DMS153 treated with DMSO at 0.1 percent for 48 hours (cell line): ENCODE data around the gene GH2.
"Not testable (repeated sequence)": the region's sequence is repeated elsewhere in the genome, so short reads cannot be mapped to it uniquely, and the experiment has no call there.

ENCODE experiments used
- DNase-seq: peaks from one replicate; lab custom pipeline; 2025; ENCODE audit not compliant: unreplicated experiment; lab: John Stamatoyannopoulos, UW

The GH2 gene

DNA sequence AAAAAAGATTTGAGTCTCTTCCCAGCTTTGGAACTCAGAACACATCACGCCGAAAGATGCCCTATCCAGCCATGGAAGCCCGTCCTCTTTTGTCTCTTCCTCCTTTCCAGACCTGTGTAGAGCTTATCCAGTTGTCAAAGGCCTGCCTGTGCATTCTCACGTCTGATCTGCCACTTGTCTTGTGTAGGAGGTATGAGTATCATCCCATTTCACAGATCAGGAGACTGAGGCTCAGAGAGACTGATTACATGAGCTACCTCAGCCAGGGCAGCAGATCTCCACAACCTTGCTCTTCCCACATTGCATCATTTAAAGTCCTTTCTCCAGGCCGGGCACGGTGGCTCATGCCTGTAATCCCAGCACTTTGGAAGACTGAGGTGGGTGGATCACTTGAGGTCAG, 7.1 kb downstream of the GH2 start:
- DNase-seq: not testable (repeated sequence)

DNA sequence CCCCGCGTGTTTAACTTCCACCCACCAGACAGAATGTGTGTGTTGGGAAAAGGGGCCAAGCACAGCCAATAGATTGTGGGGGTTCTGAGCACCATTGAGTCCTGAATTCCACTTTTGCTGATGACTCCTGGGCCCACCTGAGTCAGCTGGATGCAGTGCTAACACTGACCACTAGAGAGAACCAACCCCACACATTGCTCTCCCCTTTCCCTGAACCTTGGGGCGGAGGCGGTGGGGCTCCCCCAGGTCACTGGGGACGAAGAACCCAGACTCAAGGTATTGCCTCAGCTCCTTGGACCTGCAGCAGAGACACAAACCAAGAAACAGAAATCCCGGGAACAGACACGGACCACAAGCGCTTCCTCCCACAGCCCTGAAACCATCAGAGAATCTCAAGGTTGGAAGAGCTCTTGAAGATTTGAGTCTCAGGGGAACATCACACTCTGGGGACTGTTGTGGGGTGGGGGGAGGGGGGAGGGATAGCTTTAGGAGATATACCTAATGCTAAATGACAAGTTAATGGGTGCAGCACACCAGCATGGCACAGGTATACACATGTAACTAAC, 7.6 kb downstream of the GH2 start:
- not testable (repeated sequence) for DNase-seq

DNA sequence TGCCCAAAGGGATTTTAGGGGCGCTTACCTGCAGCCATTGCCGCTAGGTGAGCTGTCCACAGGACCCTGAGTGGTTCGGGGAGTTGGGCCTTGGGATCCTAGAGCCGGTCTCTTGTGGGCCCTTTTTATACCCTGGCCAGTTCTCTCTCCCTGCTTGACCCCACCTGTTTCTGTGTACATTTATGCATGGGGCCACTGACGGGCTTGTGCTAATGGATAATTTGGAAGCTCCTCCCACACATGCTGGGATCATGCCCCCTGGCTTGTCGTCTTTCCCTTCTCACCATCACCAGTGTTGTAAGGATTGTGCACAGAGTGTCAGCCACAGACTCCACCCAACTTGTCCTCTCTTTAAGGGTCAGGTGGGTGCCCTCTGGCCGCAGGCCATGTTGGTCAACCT, 8.2 kb downstream of the GH2 start, which contains the start of gene CSH2:
Gene CSH2 (minus strand): TSS at position 101 of the 400 bp plus-strand sequence. CDS start 63 bp downstream, at position 38.
- not testable (repeated sequence) for DNase-seq

DNA sequence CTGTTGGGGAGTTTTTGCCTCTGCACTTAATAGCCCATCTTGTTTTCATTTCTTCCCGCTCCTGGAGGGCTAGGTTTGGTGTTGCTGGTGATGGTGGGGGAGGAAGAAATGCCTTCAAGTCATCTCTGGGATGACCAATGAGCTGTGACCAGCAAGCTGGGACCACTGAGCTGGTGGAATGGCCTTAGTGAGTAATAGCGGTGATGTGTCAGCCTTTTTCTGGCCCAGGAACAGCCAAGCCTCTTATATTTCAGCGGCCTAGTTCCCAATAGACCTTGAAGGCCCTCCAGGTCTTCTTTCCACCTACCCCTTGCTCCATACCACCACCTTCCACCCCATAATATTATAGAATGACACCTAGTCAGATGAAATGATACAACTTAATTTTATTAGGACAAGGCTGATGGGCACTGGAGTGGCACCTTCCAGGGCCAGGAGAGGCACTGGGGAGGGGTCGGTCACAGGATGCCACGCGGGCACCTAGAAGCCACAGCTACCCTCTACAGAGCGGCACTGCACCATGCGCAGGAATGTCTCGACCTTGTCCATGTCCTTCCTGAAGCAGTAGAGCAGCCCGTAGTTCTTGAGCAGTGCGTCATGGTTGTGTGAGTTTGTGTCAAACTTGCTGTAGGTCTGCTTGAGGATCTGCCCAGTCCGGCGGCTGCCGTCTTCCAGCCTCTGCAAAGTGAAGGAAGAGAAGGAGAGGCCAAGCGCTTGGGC, 9.9 kb downstream of the GH2 start:
- not testable (repeated sequence) for DNase-seq

DNA sequence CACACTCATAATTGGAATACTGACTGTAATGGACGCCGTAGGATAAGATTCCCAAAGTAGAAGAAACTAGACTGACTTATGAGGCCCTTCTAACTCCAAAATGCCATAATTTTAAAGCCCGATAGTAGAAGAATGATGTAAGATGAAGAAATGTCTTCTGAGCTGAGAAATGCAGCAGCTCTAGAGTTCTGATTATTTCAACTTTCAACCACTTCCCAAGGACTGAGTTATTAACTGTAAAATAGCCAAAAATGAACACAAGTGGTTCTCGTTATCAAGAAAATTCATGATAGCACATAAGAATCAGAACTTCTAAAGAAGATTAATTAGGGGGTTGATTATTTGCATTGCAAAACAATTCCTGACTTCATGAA, 11.5 kb downstream of the GH2 start:
- DNase-seq: not testable (repeated sequence)

DNA sequence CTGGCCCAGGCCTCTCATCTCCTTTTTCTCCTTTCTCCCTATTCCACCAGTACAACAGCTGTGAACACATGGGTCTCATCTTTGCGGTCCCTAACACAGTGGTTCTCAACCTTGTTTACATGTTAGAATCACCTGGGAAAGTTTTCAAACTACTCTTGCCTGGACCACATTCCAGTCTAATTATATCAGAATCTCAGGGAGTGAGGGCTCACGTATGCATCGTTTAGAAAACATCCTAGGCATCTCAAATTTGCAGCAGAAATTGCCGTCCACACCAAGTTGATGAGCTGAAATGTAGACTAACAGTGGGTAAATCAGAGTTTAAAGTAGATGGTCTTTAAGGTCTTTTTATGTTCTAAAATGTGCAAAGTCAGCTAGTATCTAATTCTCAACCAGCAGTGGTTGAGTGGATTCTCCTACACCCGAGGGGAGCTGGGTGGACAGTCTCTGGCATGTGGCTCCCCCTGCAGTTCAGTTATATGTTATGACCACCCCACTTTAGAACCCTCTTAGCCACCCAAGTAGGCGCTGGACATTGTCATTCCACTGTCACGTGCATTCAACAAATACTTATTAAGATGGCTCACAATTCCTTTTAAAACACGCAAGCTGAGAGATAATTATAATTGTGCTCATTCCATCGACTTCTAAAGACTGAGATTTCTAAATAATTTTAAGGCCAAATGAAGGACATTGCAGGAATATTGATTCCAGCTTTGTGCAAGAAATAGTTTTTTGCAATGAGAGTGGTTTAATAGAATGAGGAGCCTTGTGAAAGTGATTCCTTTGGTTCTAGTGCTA, 12.1 kb downstream of the GH2 start:
- DNase-seq: not testable (repeated sequence)

DNA sequence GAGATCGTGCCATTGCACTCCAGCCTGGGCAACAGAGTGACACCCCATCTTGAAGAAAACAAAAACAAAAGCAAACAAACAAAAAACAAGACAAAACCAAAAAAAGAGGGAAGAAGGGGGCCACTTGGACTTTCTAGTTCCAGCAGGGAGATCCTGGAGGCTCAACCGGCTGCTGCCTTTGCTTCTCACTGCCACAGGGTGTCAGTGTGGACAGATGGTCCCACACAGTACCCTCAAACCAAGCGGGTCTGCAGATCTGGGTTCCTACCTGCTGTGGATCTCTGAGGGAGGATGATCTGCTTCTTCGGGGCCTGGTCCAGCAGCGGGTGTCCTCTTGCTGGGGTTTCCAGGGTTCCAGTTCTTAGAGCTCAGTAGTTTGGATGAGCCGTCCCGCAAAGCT, 15.1 kb downstream of the GH2 start:
- not testable (repeated sequence) for DNase-seq

DNA sequence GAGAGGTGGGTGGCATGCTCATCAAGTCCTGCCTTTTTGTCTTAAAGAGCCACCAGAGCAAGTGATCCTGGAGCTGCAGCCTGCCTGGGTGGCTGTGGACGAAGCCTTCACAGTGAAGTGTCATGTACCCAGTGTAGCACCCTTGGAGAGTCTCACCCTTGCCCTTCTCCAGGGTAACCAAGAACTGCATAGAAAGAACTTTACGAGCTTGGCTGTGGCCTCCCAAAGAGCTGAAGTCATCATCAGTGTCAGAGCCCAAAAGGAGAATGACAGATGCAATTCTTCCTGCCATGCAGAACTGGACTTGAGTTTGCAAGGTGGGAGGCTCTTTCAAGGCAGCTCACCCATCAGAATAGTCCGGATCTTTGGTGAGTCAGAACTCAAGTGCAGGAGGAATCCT, 22.5 kb downstream of the GH2 start:
- no peak for DNase-seq

DNA sequence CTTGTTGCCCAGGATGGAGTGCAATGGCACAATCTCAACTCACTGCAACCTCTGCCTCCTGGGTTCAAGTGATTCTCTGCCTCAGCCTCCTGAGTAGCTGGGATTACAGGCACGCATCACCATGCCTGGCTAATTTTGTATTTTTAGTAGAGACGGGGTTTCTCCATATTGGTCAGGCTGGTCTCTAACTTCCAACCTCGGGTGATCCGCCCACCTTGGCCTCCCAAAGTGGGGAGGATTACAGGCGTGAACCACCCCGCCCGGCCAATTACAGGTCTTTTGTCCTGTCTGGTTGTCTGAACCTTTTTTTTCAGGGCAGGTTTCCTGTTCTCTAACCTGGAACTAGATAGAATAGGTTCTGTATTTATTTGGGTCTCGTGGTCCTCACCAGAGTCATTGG, 25.3 kb downstream of the GH2 start:
- DNase-seq: not testable (repeated sequence)

DNA sequence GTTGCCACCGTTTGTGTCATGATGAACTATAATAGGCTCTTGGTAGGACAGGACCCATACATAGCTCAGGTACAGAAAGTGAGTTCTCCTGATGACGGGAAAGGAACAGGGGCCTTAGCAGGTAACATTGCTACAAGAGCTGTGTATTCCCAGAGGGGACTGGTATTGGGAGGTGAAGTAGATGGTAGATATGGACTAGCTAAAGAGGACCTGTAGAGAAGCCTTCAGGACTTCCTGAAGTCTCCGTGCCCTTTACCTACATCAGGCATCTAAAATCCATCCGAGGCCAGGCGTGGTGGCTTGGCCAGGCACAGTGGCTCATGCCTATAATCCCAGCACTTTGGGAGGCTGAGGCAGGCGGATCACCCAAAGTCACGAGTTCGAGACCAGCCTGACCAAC, 26.6 kb downstream of the GH2 start:
- no peak for DNase-seq

DNA sequence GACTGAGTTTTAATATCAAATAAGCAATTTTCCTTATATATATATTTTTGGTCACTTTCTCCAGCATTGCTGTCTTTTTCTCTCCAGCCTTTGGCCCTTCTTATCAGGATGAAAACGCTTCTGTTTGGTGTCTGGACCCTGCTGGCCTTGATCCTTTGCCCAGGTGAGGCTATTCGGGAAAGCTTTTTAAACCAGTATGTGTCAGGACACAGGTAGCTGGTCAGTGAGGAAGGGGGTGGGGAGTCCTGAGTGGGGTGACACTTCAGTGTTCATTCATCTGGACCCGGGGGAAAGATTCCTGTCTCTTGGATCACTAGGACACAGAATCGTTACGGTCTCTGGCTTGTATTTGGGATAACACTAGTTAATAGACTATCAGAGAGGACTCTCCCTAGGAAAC, 27.0 kb downstream of the GH2 start:
- DNase-seq: no peak

DNA sequence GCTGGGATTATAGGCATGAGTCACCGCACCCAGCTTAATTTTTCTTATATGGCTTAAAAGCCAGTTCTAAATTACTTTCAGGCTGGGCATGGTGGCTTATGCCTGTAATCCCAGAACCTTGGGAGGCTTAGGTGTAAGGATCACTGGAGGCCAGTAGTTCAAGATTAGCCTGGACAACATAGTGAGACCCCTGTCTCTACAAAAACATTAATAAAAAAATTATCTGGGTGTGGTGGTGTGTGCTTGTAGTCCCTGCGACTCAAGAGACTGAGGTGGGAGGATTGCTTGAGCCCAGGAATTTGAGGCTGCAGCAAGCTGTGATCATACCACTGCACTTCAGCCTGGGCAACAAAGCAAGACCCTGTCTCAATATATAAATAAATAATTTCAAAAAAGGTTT, 28.5 kb downstream of the GH2 start:
- DNase-seq: no peak

DNA sequence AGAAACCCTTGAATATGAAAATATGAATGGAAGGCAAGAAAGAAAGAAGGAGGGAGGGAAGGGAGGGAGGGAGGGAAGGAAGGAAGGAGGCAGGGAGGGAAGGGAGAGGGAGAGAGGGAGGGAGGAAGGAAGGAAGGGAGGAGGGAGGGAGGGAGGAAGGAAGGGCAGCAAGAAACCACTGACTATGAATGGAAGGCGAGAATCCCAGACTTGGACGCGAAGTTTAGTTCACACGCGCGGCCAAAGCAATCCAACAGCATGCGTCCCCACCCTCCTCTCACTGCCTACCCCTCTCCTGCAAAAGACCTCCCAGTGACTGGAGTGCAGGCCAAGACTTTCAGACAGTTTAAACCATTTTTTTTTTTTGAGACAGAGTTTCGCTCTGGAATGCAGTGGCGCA, 31.3 kb downstream of the GH2 start:
- no peak for DNase-seq

DNA sequence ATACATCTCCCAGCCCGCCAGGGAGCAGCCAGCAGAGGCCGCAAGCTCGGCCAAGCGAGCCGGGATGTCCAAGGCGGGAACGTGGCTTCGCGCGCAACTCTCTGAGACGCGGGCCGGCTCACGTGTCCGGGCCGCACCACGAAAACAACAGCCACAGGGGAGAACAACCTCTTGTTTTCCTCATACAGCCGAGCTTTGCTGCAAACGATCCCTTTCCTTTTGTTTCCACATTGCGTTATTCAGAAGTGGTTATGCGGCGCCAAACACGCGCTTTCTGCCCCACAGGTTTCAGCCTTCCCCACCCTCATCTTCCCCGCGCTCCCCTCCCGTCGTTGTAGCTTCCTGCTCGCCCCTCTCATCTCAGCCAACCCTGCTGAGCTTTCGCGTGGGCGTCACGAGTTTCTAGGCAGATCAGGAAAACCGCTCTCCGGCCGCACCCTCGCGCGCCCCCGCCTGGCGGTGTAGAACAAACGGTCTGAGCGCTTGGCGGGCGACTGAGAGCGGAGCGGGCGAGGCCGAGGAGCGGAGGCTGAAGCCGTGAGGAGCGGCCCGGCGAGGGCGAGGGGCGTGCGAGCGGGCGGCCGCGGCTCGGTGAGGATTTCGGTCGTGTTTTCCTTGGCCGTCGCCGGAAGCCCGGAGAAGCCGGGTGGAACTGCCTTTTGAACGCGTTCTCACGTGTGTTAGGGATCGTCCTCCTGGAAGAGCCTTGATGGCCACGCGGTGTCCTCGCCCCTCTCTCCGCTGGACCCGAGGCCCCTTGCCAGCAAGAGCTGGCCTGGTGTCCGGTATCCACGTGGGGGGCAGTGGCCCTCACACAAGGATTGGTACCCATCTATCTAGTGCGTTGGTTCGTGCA, 32.7 kb downstream of the GH2 start:
- no peak for DNase-seq

DNA sequence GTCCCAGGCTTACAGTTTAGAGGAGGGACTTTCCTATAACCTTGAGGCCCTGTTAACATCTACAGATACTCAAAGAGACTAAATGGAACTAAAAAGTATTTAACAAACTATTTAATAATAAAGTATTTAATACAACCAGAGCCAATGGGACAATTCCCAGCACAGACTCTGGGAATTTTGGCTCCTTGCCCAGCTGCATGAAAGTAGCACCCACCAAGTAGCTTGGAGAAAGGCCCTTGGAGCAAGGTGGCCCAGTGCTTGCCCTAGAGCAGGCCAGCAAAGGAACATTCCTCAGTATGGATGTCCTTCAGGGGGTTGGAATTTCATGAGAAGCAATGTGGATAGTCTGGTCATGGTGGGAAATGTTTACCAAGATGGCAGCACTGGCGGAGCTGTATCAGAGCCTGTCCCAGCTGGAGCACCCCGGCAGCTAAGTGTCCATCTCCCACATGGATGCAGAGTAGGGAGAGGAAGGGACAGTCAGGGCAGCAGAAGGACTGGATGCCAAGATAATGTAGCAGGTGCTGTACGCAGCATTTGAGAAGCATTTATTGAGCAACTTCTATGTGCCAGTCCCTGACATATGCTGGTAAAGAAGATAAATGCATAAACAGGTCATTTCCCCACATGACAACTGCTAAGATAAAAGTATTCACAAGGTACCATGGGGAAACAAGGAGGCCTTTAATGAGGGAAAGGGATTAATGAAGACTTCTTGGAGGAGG, 34.1 kb downstream of the GH2 start:
- no peak for DNase-seq

DNA sequence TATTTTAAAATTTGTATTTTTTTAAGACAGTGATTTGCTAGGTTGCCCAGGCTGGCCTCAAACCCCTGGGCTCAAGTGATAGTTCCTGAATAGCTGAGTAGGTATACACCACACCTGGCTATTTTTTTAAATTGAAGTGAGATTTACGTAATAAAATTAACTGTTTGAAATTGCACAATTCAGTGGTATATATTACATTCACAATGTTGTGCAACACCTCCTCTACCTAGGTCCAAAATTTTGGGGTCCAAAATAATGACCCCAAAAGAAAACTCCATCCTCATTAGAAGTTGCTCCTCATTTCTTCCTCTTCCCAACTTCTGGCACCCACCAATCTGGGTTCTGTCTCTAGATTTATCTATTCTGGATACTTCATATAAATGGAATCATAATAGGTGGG, 36.2 kb downstream of the GH2 start:
- no peak for DNase-seq

DNA sequence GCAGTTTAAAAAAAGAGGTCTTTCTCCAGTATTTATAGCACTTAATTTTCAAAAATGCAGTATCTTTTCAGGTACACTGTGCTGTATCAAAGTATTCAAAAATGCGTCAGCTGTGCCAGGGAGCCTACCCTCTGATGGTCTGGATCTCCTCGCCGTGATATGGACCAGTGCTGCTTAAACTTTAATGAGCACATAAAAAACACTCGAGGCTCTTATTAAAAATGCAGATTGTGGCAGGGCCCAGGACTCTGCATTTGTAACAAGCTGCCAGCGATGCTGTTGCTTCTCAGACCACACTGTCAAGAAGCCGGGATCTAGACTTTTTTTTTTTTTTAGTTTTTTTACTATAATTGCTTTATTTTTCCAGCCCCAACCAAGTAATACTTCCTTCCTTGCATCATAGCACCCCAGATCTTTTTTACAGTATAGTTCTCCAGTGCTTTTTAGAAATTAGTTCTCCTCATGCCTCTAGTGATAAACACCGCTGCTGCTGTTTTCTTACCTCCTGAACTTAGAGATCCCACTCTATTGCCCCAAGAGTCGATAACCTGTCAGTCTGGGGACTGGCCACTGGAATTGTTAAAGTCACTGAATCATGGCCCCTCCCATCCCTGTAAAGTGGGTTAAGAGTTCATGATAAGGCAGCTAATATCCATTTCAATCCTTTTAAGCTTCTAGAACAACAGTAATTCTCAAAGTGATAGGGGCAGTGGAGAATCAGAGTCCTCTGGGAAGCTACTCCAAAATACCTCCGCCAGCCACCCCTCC, 37.6 kb downstream of the GH2 start:
- no peak for DNase-seq

DNA sequence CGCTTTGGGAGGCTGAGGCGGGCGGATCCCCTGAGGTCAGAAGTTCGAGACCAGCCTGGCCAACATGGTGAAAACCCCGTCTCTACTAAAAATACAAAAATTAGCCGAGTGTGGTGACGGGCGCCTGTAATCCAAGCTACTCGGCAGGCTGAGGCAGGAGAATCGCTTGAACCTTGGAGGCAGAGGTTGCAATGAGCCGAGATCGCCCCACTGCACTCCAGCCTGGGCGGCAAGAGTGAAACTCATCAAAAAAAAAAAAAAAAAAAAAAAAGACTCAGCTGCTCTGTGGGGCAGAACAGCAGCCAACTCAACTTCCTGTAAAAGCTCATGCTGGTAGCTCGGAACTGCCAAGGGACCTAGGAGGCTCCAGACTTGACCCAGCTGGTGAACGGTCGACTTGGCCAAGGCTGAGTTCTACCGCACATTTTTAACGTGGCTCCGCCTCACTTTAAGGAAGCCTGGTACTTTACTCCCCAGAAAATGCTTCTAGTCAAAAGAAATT, 38.3 kb downstream of the GH2 start:
- not testable (repeated sequence) for DNase-seq

DNA sequence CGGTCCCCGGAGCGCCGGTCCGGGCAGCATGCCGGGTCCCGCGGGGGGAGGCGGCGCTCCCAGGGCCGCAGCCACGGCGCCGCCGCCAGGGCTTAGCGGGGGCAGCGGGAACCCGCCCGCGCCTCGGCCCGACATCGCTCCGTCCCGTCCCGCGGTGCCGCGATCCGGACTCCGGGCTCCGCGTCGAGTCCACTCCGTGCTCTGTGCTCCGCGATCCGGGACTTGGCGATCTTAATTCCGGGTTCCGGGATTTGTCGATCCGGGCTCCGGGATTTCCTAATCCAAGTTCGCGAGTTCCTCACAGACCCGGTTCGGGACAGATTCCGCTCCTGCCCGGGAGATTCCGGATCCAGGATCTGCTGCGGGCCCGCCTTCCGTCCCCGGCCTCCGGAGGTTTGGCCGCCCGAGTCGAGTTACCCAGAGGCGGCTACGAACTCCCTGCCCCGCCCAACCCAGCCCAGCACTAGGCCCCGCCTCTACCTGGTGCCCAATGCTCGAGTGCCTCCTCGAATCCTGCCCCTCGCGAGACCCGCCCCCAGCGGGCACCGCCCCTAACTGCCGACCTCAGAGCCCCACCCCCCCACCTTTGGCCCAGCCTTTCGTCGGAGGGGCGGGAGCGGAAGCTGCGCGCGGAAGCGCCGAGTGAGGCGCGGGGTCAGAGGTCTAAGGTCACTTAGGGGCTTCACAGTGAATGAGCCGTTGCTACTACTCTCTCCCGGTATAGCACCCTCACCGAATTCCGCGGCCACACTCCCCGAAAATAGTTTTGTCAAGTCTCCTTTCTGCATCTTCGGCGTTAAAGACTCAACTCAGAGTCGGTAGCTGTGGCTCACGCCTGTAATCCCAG, 39.0 kb downstream of the GH2 start, which contains the start of gene SMARCD2:
Gene SMARCD2 (minus strand): TSS at position 146 of the 847 bp plus-strand sequence. CDS start 11 bp downstream, at position 135.
- peak; percentile 99 for DNase-seq
